OCI-LY3 (cell line): ENCODE results near the gene RHAG.

Experiments
- H2AFZ ChIP-seq: fragments of 200-600, 300-600 bp; shearing (Covaris generic); 2 replicates; pipeline ENCODE4 v1.6.0; 2014; ENCODE audit warnings: antibody characterized with exemption, low read depth, low read length
- H3K27ac ChIP-seq: fragments of 200-600, 300-600 bp; sonication (generic); 2 replicates; pipeline ENCODE4 v1.5.1; 2014; ENCODE audit warnings: mild to moderate bottlenecking, low read length, moderate library complexity, mixed read lengths
- H3K27me3 ChIP-seq: fragments of 200-600, 300-600 bp; sonication (generic); 2 replicates; pipeline ENCODE4 v1.6.1; 2014; ENCODE audit warnings: low read depth, low read length, mixed read lengths
- H3K36me3 ChIP-seq: fragments of 200-600, 300-600 bp; sonication (generic); replicated peaks from 2 replicates; pipeline ENCODE3; 2014; ENCODE audit warnings: low read depth, low read length, mixed read lengths
- H3K4me1 ChIP-seq: fragments of 300-600, 200-600 bp; sonication (generic); 2 replicates; pipeline ENCODE4 v1.6.1; 2014; ENCODE audit warnings: low read length, mixed read lengths
- H3K4me2 ChIP-seq: fragments of 200-600, 300-600 bp; sonication (generic); 2 replicates; pipeline ENCODE4 v1.6.1; 2014; ENCODE audit warnings: low read length, mixed read lengths
- H3K4me3 ChIP-seq: fragments of 300-600, 200-600 bp; sonication (generic); 2 replicates; pipeline ENCODE4 v1.5.1; 2014; ENCODE audit warnings: antibody characterized with exemption, mild to moderate bottlenecking, low read length, moderate library complexity
- H3K79me2 ChIP-seq: fragments of 300-600, 200-600 bp; shearing (Covaris generic); 2 replicates; pipeline ENCODE4 v1.6.1; 2014; ENCODE audit warnings: mild to moderate bottlenecking, low read length, mixed read lengths
- H3K9ac ChIP-seq: fragments of 300-600, 200-600 bp; shearing (Covaris generic); 2 replicates; pipeline ENCODE4 v1.6.0; 2014; ENCODE audit warnings: mild to moderate bottlenecking, low read length, moderate library complexity
- H3K9me3 ChIP-seq: fragments of 200-600, 300-600 bp; shearing (Covaris generic); 2 replicates; pipeline ENCODE4 v1.6.1; 2014; ENCODE audit warnings: low read length, mixed read lengths; ENCODE audit not compliant: insufficient read depth
- H4K20me1 ChIP-seq: fragments of 200-600, 300-600 bp; sonication (generic); 2 replicates; pipeline ENCODE4 v1.6.1; 2016; ENCODE audit warnings: low read length, mixed read lengths; ENCODE audit not compliant: insufficient read depth
- CTCF ChIP-seq: fragments of 200-600, 300-600 bp; sonication (generic); IDR thresholded peaks from 2 replicates; pipeline ENCODE4 v1.5.1; 2014; ENCODE audit warnings: antibody characterized with exemption, low read length, low read depth
- EZH2phosphoT487 ChIP-seq: fragments of 200-600 bp; shearing (Covaris generic); IDR thresholded peaks from 2 replicates; pipeline ENCODE4 v1.6.1; 2018; ENCODE audit warnings: antibody characterized with exemption, mixed run types, low read depth

RHAG gene

GRCh38 chr6:49636713-49637349 lies at the start of gene RHAG:
Gene RHAG (minus strand): TSS chr6:49636839. CDS start chr6:49636812, 27 bp downstream.
- H2AFZ ChIP-seq, result peak within 1 kb of the TSS; percentile 10; the same call in 1 of the 2 replicates
- H3K27ac ChIP-seq, result no peak within 1 kb of the TSS
- no peaks in the 10 kb centered on the region for H3K4me1 ChIP-seq
- no peaks in the 10 kb centered on the region for H3K9me3 ChIP-seq
- H3K4me2 ChIP-seq, result no peak within 1 kb of the TSS
- H3K9ac ChIP-seq, result no peak within 1 kb of the TSS
- no peaks in the 10 kb centered on the region for H3K79me2 ChIP-seq
- H4K20me1 ChIP-seq, result no peaks in the 10 kb centered on the region
- no peak within 1 kb of the TSS for H3K4me3 ChIP-seq
- H3K36me3 ChIP-seq, result no peaks in the 10 kb centered on the region
- H3K27me3 ChIP-seq, result no peaks in the 10 kb centered on the region
- TF ChIP-seq EZH2phosphoT487 (no peak), CTCF (no peak)

GRCh38 chr6:49676671-49677281 lies 40.1 kb upstream of the RHAG start:
- TF ChIP-seq CTCF (no peak), EZH2phosphoT487 (no peak)
- H3K4me3 ChIP-seq, result no peak overlapping the region
- no peaks in the 10 kb centered on the region for H3K4me1 ChIP-seq
- H2AFZ ChIP-seq, result no peak overlapping the region
- H3K79me2 ChIP-seq, result no peaks in the 10 kb centered on the region
- no peaks in the 10 kb centered on the region for H3K27me3 ChIP-seq
- H3K36me3 ChIP-seq, result no peaks in the 10 kb centered on the region
- H3K27ac ChIP-seq, result no peak overlapping the region
- no peak overlapping the region for H3K9ac ChIP-seq
- no peaks in the 10 kb centered on the region for H4K20me1 ChIP-seq
- no peaks in the 10 kb centered on the region for H3K9me3 ChIP-seq
- no peak overlapping the region for H3K4me2 ChIP-seq

- no peak overlapping the region for H3K9ac ChIP-seq
- no peak for TF ChIP-seq CTCF
- no peak for TF ChIP-seq EZH2phosphoT487
- no peaks in the 10 kb centered on the region for H3K27me3 ChIP-seq
- H3K36me3 ChIP-seq, result no peaks in the 10 kb centered on the region
- H2AFZ ChIP-seq, result no peak overlapping the region
- no peaks in the 10 kb centered on the region for H4K20me1 ChIP-seq
- H3K4me2 ChIP-seq, result no peak overlapping the region
- H3K27ac ChIP-seq, result no peak overlapping the region
- no peaks in the 10 kb centered on the region for H3K79me2 ChIP-seq
- no peaks in the 10 kb centered on the region for H3K9me3 ChIP-seq
- no peaks in the 10 kb centered on the region for H3K4me1 ChIP-seq
- H3K4me3 ChIP-seq, result no peak overlapping the region
Measured at GRCh38 chr6:49675816-49676215, 39.2 kb upstream of the RHAG start.

GRCh38 chr6:49668083-49668511 lies 31.5 kb upstream of the RHAG start:
- no peaks in the 10 kb centered on the region for H3K79me2 ChIP-seq
- H4K20me1 ChIP-seq, result no peaks in the 10 kb centered on the region
- no peak overlapping the region for H3K4me2 ChIP-seq
- no peak overlapping the region for H3K4me3 ChIP-seq
- no peaks in the 10 kb centered on the region for H3K27me3 ChIP-seq
- no peaks in the 10 kb centered on the region for H3K9me3 ChIP-seq
- H3K4me1 ChIP-seq, result peaks cover 9% of the 10 kb centered on the region
- H3K27ac ChIP-seq, result no peak overlapping the region
- H3K36me3 ChIP-seq, result no peaks in the 10 kb centered on the region
- no peak overlapping the region for H3K9ac ChIP-seq
- H2AFZ ChIP-seq, result no peak overlapping the region
- TF ChIP-seq CTCF (no peak), EZH2phosphoT487 (no peak)
